Measurements from ENCODE around the gene TARS1.

The TARS1 gene

GRCh38 chr5:33441241-33442177 lies 744 bp downstream of the TARS1 start:
- peak; percentile 50 for DNase-seq

GRCh38 chr5:33444542-33444941 lies 3.8 kb downstream of the TARS1 start:
- DNase-seq: no peak

- no peak for DNase-seq
These were observed 5.0 kb downstream of the TARS1 start for GRCh38 chr5:33445798-33446197.

- no peak for DNase-seq
These were observed 7.4 kb downstream of the TARS1 start for GRCh38 chr5:33448118-33448517.

GRCh38 chr5:33457126-33457525 lies 16.4 kb downstream of the TARS1 start:
- DNase-seq: no peak

GRCh38 chr5:33457817-33458216 lies 17.1 kb downstream of the TARS1 start:
- no peak for DNase-seq

- no peak for DNase-seq
These were observed 19.4 kb downstream of the TARS1 start for GRCh38 chr5:33460210-33460609.

- no peak for DNase-seq
These were observed 21.7 kb downstream of the TARS1 start for GRCh38 chr5:33462456-33462855.

- DNase-seq: no peak
These were observed 24.4 kb downstream of the TARS1 start for GRCh38 chr5:33465120-33465519.

GRCh38 chr5:33468775-33469435 lies 28.1 kb downstream of the TARS1 start:
- no peak for DNase-seq

GRCh38 chr5:33470544-33470943 lies 29.8 kb downstream of the TARS1 start:
- DNase-seq: peak; percentile 26

- no peak for DNase-seq
These were observed 32.1 kb downstream of the TARS1 start for GRCh38 chr5:33472805-33473409.

- no peak for DNase-seq
These were observed 33.2 kb downstream of the TARS1 start for GRCh38 chr5:33474004-33474403.

- DNase-seq: no peak
These were observed 34.2 kb downstream of the TARS1 start for GRCh38 chr5:33474931-33475499.

- no peak for DNase-seq
These were observed 34.9 kb downstream of the TARS1 start for GRCh38 chr5:33475706-33476105.

GRCh38 chr5:33476992-33477391 lies 36.2 kb downstream of the TARS1 start:
- no peak for DNase-seq

GRCh38 chr5:33477816-33478215 lies 37.1 kb downstream of the TARS1 start:
- DNase-seq: no peak

GRCh38 chr5:33479311-33479710 lies 38.5 kb downstream of the TARS1 start:
- DNase-seq: no peak

- no peak for DNase-seq
These were observed 40.1 kb downstream of the TARS1 start for GRCh38 chr5:33480876-33481275.

GRCh38 chr5:33482335-33482734 lies 41.6 kb downstream of the TARS1 start:
- DNase-seq: peak; percentile 78

- DNase-seq: no peak
These were observed 46.5 kb downstream of the TARS1 start for GRCh38 chr5:33487236-33487635.

GRCh38 chr5:33488558-33489355 lies 48.0 kb downstream of the TARS1 start:
- DNase-seq: no peak

All from NCI-H82 (cell line).